A549 (cell line): ENCODE data around the gene CDC26. TPM values are rescaled to one million over a fixed set of nuclear protein-coding genes. Genes with fewer than 3 reads are reported as not detected.

ENCODE experiments used
- ATAC-seq, 2 experiments: fragments of 200-7000 bp in 1 of 2; fragments of >200 bp in 1 of 2; cut with Nextera tagmentation in 1 of 2; cut with Tn5 transposase in 1 of 2; 3 replicates each; pipeline versions ENCODE4 v1.8.0 to v1.9.1; 2018 to 2020; ENCODE audit warnings: mild to moderate bottlenecking in 1 of 2, moderate library complexity in 1 of 2
- CTCF ChIA-PET: fragments of 300-600 bp; sonication (Branson Sonifier 250); formaldehyde crosslinking; extraction: SDS; loops from one replicate; lab custom pipeline; 2021; ENCODE audit warnings: antibody characterized with exemption, inconsistent platforms; lab: Yijun Ruan, JAX
- POLR2A ChIA-PET: fragments of 350-600 bp; formaldehyde crosslinking; extraction: SDS; loops from one replicate; lab custom pipeline; 2021; ENCODE audit warnings: antibody characterized with exemption, inconsistent platforms; lab: Yijun Ruan, JAX
- DNase-seq, 2 experiments: peaks; one replicate each; pipeline versions ENCODE4 v3.0.0 to v3.0.0-alpha.2; 2011 to 2016; ENCODE audit warnings: low read depth in 1 of 2, low spot score in 1 of 2
- FAIRE-seq: peaks from 2 replicates; lab custom pipeline; 2011; peaks lifted over from hg19 to GRCh38; lab: Jason Lieb, UNC
- H3K27ac ChIP-seq, 2 experiments: fragments of >200 bp; sonication (Bioruptor Twin); formaldehyde crosslinking; 3 replicates each; pipeline ENCODE4 v1.5.1; 2016 to 2017
- H3K4me1 ChIP-seq: fragments of >200 bp; sonication (Bioruptor Twin); formaldehyde crosslinking; 3 replicates; pipeline ENCODE4 v1.6.1; 2016
- H3K4me2 ChIP-seq: fragments of >200 bp; sonication (Bioruptor Twin); formaldehyde crosslinking; 3 replicates; pipeline ENCODE4 v1.6.1; 2016
- H3K4me3 ChIP-seq: fragments of >200 bp; sonication (Bioruptor Twin); formaldehyde crosslinking; 3 replicates; pipeline ENCODE4 v1.5.1; 2016
- H3K9me3 ChIP-seq: fragments of >200 bp; sonication (Bioruptor Twin); formaldehyde crosslinking; 3 replicates; pipeline ENCODE4 v1.6.1; 2016
- BCL3 ChIP-seq: fragments of >200 bp; sonication (Bioruptor Twin); formaldehyde crosslinking; IDR thresholded peaks from 3 replicates; pipeline ENCODE4 v1.6.1; 2016
- BHLHE40 ChIP-seq: IDR thresholded peaks from 2 replicates; pipeline ENCODE4 v1.6.1; 2012; ENCODE audit warnings: low read depth, low read length, inconsistent platforms
- CBX2 ChIP-seq: fragments of 200-600 bp; sonication (generic); IDR thresholded peaks from 2 replicates; pipeline ENCODE4 v1.6.1; 2016; ENCODE audit warnings: low read depth, mild to moderate bottlenecking, borderline replicate concordance
- EHMT2 ChIP-seq: fragments of 200-600 bp; sonication (generic); IDR thresholded peaks from 2 replicates; pipeline ENCODE4 v1.6.1; 2016; ENCODE audit warnings: antibody characterized with exemption, low read depth, mild to moderate bottlenecking, moderate library complexity
- EP300 ChIP-seq, 2 experiments: fragments of >200 bp; sonication (Bioruptor Twin); formaldehyde crosslinking; IDR thresholded peaks; 2 replicates in 1 of 2; 3 replicates in 1 of 2; pipeline ENCODE4 v1.6.1; 2016 to 2017
- FOXS1 ChIP-seq: fragments of 250-450 bp; sonication (Bioruptor Pico); IDR thresholded peaks from 2 replicates; pipeline ENCODE4 v1.5.0; 2020; ENCODE audit warnings: mild to moderate bottlenecking, moderate library complexity
- HEYL ChIP-seq: fragments of 250-450 bp; sonication (Bioruptor Pico); IDR thresholded peaks from 2 replicates; pipeline ENCODE4 v1.8.0; 2021; ENCODE audit warnings: mild to moderate bottlenecking, moderate library complexity
- HOXB13 ChIP-seq: fragments of 250-450 bp; sonication (Bioruptor Pico); IDR thresholded peaks from 2 replicates; pipeline ENCODE4 v1.5.0; 2020; ENCODE audit warnings: low read depth, mild to moderate bottlenecking, moderate library complexity
- HOXB5 ChIP-seq: fragments of 250-450 bp; sonication (Bioruptor Pico); IDR thresholded peaks from 2 replicates; pipeline ENCODE4 v1.5.0; 2020; ENCODE audit warnings: mild to moderate bottlenecking, moderate library complexity
- JUNB ChIP-seq: fragments of >200 bp; sonication (Bioruptor Twin); formaldehyde crosslinking; IDR thresholded peaks from 2 replicates; pipeline ENCODE4 v1.6.1; 2016
- MAZ ChIP-seq: fragments of 150-350 bp; IDR thresholded peaks from 2 replicates; pipeline ENCODE4 v1.6.1; 2014; ENCODE audit warnings: antibody characterized with exemption, low read depth, low read length, borderline replicate concordance
- NPAS2 ChIP-seq: fragments of 250-450 bp; sonication (Bioruptor Pico); IDR thresholded peaks from 2 replicates; pipeline ENCODE4 v1.8.0; 2022; ENCODE audit warnings: mild to moderate bottlenecking, moderate library complexity, borderline replicate concordance
- NR3C1 ChIP-seq: fragments of >200 bp; sonication (Bioruptor Twin); formaldehyde crosslinking; IDR thresholded peaks from 3 replicates; pipeline ENCODE4 v1.6.1; 2017
- PBX3 ChIP-seq: IDR thresholded peaks from 2 replicates; pipeline ENCODE4 v1.6.1; 2012
- POLR2A ChIP-seq: IDR thresholded peaks from 2 replicates; pipeline ENCODE4 v1.6.1; 2012; ENCODE audit warnings: mild to moderate bottlenecking, low read length
- POLR2AphosphoS2 ChIP-seq: conservative IDR thresholded peaks from 2 replicates; pipeline ENCODE4 v1.6.1; 2012; ENCODE audit warnings: low read length, improper control_type of control experiment, inconsistent platforms
- RAD21 ChIP-seq, 2 experiments: fragments of >200 bp in 1 of 2; sonication (Bioruptor Twin) in 1 of 2; formaldehyde crosslinking in 1 of 2; IDR thresholded peaks in 1 of 2; conservative IDR thresholded peaks in 1 of 2; 2 replicates in 1 of 2; 3 replicates in 1 of 2; pipeline ENCODE4 v1.6.1; 2012 to 2018; ENCODE audit warnings: inconsistent platforms in 1 of 2
- RARB ChIP-seq: fragments of 250-450 bp; sonication (Bioruptor Pico); IDR thresholded peaks from 2 replicates; pipeline ENCODE4 v1.8.0; 2021; ENCODE audit warnings: mild to moderate bottlenecking, moderate library complexity
- RCOR1 ChIP-seq: fragments of 150-350 bp; IDR thresholded peaks from 2 replicates; pipeline ENCODE4 v1.6.1; 2014; ENCODE audit warnings: antibody characterized with exemption, low read length, low read depth
- RNF2 ChIP-seq: fragments of 200-600 bp; sonication (generic); IDR thresholded peaks from 2 replicates; pipeline ENCODE4 v1.6.1; 2016; ENCODE audit warnings: low read depth, mild to moderate bottlenecking, antibody characterized with exemption, moderate library complexity, borderline replicate concordance
- SREBF2 ChIP-seq: fragments of 450-650 bp; IDR thresholded peaks from 2 replicates; pipeline ENCODE4 v1.6.1; 2014; ENCODE audit warnings: mild to moderate bottlenecking, moderate library complexity
- USF2 ChIP-seq: fragments of 450-650 bp; IDR thresholded peaks from 2 replicates; pipeline ENCODE4 v1.6.1; 2014; ENCODE audit warnings: antibody characterized with exemption
- ZNF302 ChIP-seq: fragments of 250-450 bp; sonication (Bioruptor Pico); IDR thresholded peaks from 2 replicates; pipeline ENCODE4 v1.9.0; 2021; ENCODE audit warnings: inconsistent platforms, mild to moderate bottlenecking, moderate library complexity
- WGBS: methylation state at CpG from one replicate; pipeline ENCODE4 v1.1.6; 2017; ENCODE audit errors: missing lambda C conversion rate; 5-methylcytosine and 5-hydroxymethylcytosine counted together
- polyA plus RNA-seq, 4 experiments: library from polyadenylated mRNA; depleted of rRNA in 3 of 4; stranded (reverse); fragments of >200 nt; fragmentation: RNase III in 1 of 4; extraction: RNeasy Plus Mini Kit Qiagen cat#74134 plus additional on column Dnase treatment in 1 of 4; gene quantifications; 2 replicates in 3 of 4; 3 replicates in 1 of 4; pipeline ENCODE4 v1.2.3, GENCODE V29; 2011 to 2017

The CDC26 gene
- polyA plus RNA-seq, 2 of the 4 experiments (the other 2 are of a cell fraction), result 69.0 to 80.7 TPM

- DNase-seq (no peak), ATAC-seq (no peak), FAIRE-seq (no peak)
- H3K9me3 ChIP-seq, result no peaks in the 10 kb centered on the region
- WGBS, result 89% methylated on average over 2 of the region's 2 CpGs
- CTCF ChIA-PET, result interaction anchor here (0.6 to 1.2 kb wide), 2 partner anchors 20 to 316 kb away, joined by 3 to 6 read pairs; partner anchors contain the start of genes FKBP15 and SLC31A1
- POLR2A ChIA-PET, result no interaction called here
- TF ChIP-seq POLR2A (no peak), NPAS2 (CRISPR knock-in tag) (no peak), PBX3 (no peak), RCOR1 (no peak), USF2 (no peak), EHMT2 (no peak), ZNF302 (CRISPR knock-in tag) (no peak), HOXB13 (CRISPR knock-in tag) (no peak), HOXB5 (CRISPR knock-in tag) (no peak), FOXS1 (CRISPR knock-in tag) (no peak), EP300 (IDR thresholded peaks at IDR 0.05) (no peak), RARB (CRISPR knock-in tag) (no peak), SREBF2 (no peak), BHLHE40 (no peak), BCL3 (no peak), JUNB (no peak)
- TF ChIP-seq, all 56 proteins: peak for 0
- Histone ChIP-seq H3K4me3 (no peak overlapping the region), H3K4me2 (no peak overlapping the region), H3K4me1 (no peaks in the 10 kb centered on the region), H3K27ac (no peak overlapping the region)
Measured at GRCh38 chr9:113241161-113241560, 34.2 kb downstream of the CDC26 start.

GRCh38 chr9:113238859-113239232 lies 36.5 kb downstream of the CDC26 start:
- TF ChIP-seq SREBF2, result no peak
- TF ChIP-seq RNF2, result no peak
- TF ChIP-seq POLR2A, result no peak
- TF ChIP-seq MAZ, result no peak
- no peak for TF ChIP-seq HEYL
- no peak for TF ChIP-seq RAD21 (conservative IDR thresholded peaks at IDR 0.05 in 1 of 2, IDR thresholded peaks at IDR 0.05 in 1 of 2)
- no peak for TF ChIP-seq POLR2AphosphoS2
- no peak for TF ChIP-seq CBX2
- no peaks in the 10 kb centered on the region for H3K9me3 ChIP-seq
- ChIA-PET POLR2A (no interaction called here), CTCF (interaction anchor here (0.6 kb wide), 1 partner anchor 20 kb away, joined by 3 read pairs; no protein-coding TSS in a partner anchor)
- H3K4me1 ChIP-seq, result no peaks in the 10 kb centered on the region
- FAIRE-seq (no peak), DNase-seq (no peak), ATAC-seq (no peak)
- no peak overlapping the region for H3K27ac ChIP-seq
- WGBS, result 77% methylated on average over 4 of the region's 4 CpGs
- H3K4me2 ChIP-seq, result no peak overlapping the region
- no peak overlapping the region for H3K4me3 ChIP-seq

GRCh38 chr9:113238202-113238858 lies 37.0 kb downstream of the CDC26 start:
- TF ChIP-seq NR3C1 (no peak), EP300 (IDR thresholded peaks at IDR 0.05) (no peak)
- POLR2A ChIA-PET, result no interaction called here
- CTCF ChIA-PET, result no interaction called here
- Histone ChIP-seq H3K4me1 (no peaks in the 10 kb centered on the region), H3K27ac (no peak overlapping the region), H3K9me3 (no peaks in the 10 kb centered on the region), H3K4me2 (no peak overlapping the region), H3K4me3 (no peak overlapping the region)
- ATAC-seq (no peak), FAIRE-seq (no peak), DNase-seq (no peak)
- 94% methylated on average over 10 of the region's 10 CpGs for WGBS
